Activated naive CD8-positive, alpha-beta T cell treated with anti-CD3 and anti-CD28 coated beads, Interleukin-2, amount 10 ng/mL, durations not matched to agents 7 days and 5 days (primary cell): Measurements from ENCODE around the gene RGS3. TPM values are rescaled to one million over a fixed set of nuclear protein-coding genes. Genes with fewer than 3 reads are reported as not detected.

Experiments
- ATAC-seq: fragments of 150-1000 bp; cut with Tn5 transposase; one replicate; pipeline ENCODE4 v1.10.0; 2021; ENCODE audit warnings: low read depth, moderate library complexity
- POLR2A ChIA-PET: fragments of 350-600 bp; sonication (Branson Sonifier 250); formaldehyde crosslinking; loops from one replicate; lab custom pipeline; 2021; ENCODE audit warnings: antibody characterized with exemption; lab: Charles Lee
- DNase-seq: peaks from one replicate; pipeline ENCODE4 v3.0.0; 2021
- H3K27ac Mint-ChIP-seq: one replicate; pipeline ENCODE4 v1.8.0; 2022; ENCODE audit warnings: mild to moderate bottlenecking, mixed read lengths
- H3K27me3 Mint-ChIP-seq: one replicate; pipeline ENCODE4 v1.8.0; 2022; ENCODE audit warnings: mild to moderate bottlenecking, moderate library complexity, mixed read lengths
- H3K36me3 Mint-ChIP-seq: one replicate; pipeline ENCODE4 v1.8.0; 2021; ENCODE audit warnings: mild to moderate bottlenecking, mixed read lengths
- H3K4me1 Mint-ChIP-seq: one replicate; pipeline ENCODE4 v1.8.0; 2021; ENCODE audit warnings: mixed read lengths
- H3K4me3 Mint-ChIP-seq: one replicate; pipeline ENCODE4 v1.8.0; 2022; ENCODE audit warnings: mild to moderate bottlenecking, moderate library complexity, mixed read lengths
- H3K9me3 Mint-ChIP-seq: one replicate; pipeline ENCODE4 v1.8.0; 2021; ENCODE audit warnings: mixed read lengths
- total RNA-seq, 2 experiments: library from RNA; stranded (reverse); gene quantifications; one replicate each; pipeline ENCODE4 v1.2.3, GENCODE V29; 2021

Gene RGS3
- total RNA-seq, 2 experiments from 2014 or later = 63.2 to 65.5 TPM

- H3K4me1 Mint-ChIP-seq = peaks cover 3% of the 10 kb centered on the region
- peaks cover 2% of the 10 kb centered on the region for H3K36me3 Mint-ChIP-seq
- no peak for DNase-seq
- H3K27me3 Mint-ChIP-seq = no peaks in the 10 kb centered on the region
- no peak for ATAC-seq
- H3K9me3 Mint-ChIP-seq = no peaks in the 10 kb centered on the region
- H3K27ac Mint-ChIP-seq = peak overlapping the region; percentile 34
- POLR2A ChIA-PET = no interaction called here
- no peak overlapping the region for H3K4me3 Mint-ChIP-seq
Observed at GRCh38 chr9:113601656-113602055, 138.1 kb downstream of the RGS3 start.

- peak overlapping the region; percentile 34 for H3K27ac Mint-ChIP-seq
- no peaks in the 10 kb centered on the region for H3K36me3 Mint-ChIP-seq
- H3K9me3 Mint-ChIP-seq = no peaks in the 10 kb centered on the region
- POLR2A ChIA-PET = no interaction called here
- ATAC-seq (peak; percentile 62), DNase-seq (no peak)
- H3K4me3 Mint-ChIP-seq = no peak overlapping the region
- H3K27me3 Mint-ChIP-seq = no peaks in the 10 kb centered on the region
- peaks cover 3% of the 10 kb centered on the region for H3K4me1 Mint-ChIP-seq
Observed at GRCh38 chr9:113602126-113603047, 138.9 kb downstream of the RGS3 start.

- H3K27me3 Mint-ChIP-seq = no peaks in the 10 kb centered on the region
- POLR2A ChIA-PET = no interaction called here
- no peak overlapping the region for H3K4me3 Mint-ChIP-seq
- ATAC-seq = no peak
- no peaks in the 10 kb centered on the region for H3K9me3 Mint-ChIP-seq
- peaks cover 3% of the 10 kb centered on the region for H3K4me1 Mint-ChIP-seq
- no peak overlapping the region for H3K27ac Mint-ChIP-seq
- no peaks in the 10 kb centered on the region for H3K36me3 Mint-ChIP-seq
- DNase-seq = no peak
Observed at GRCh38 chr9:113603048-113603375, 139.5 kb downstream of the RGS3 start.

GRCh38 chr9:113603773-113604172 lies 140.2 kb downstream of the RGS3 start:
- DNase-seq (no peak), ATAC-seq (no peak)
- Mint-ChIP-seq H3K4me3 (no peak overlapping the region), H3K4me1 (peaks cover 3% of the 10 kb centered on the region), H3K9me3 (no peaks in the 10 kb centered on the region), H3K27ac (no peak overlapping the region), H3K36me3 (no peaks in the 10 kb centered on the region), H3K27me3 (no peaks in the 10 kb centered on the region)
- POLR2A ChIA-PET = no interaction called here

DNA sequence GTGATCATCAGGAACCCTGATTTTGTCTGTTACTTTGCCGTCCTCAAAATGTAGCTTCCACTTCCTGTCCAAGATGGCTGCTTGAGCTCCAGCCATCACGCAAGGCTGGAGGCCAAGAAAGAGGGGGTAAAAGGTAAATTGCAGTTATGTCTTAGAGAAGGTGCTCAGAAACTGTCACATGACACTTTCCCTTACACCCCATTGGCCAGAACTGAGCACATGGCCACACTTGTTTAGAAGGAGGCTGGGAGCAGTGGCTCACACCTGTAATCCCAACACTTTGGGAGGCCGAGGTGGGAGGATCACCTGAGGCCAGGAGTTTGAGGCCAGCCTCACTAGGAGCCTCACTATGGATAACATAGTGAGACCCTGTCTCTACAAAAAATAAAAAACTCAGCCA lies 140.9 kb downstream of the RGS3 start:
- DNase-seq = no peak
- Mint-ChIP-seq H3K27me3 (no peaks in the 10 kb centered on the region), H3K27ac (no peak overlapping the region), H3K36me3 (no peaks in the 10 kb centered on the region), H3K4me1 (peaks cover 3% of the 10 kb centered on the region), H3K9me3 (no peaks in the 10 kb centered on the region), H3K4me3 (no peak overlapping the region)
- POLR2A ChIA-PET = no interaction called here
- no peak for ATAC-seq

DNA sequence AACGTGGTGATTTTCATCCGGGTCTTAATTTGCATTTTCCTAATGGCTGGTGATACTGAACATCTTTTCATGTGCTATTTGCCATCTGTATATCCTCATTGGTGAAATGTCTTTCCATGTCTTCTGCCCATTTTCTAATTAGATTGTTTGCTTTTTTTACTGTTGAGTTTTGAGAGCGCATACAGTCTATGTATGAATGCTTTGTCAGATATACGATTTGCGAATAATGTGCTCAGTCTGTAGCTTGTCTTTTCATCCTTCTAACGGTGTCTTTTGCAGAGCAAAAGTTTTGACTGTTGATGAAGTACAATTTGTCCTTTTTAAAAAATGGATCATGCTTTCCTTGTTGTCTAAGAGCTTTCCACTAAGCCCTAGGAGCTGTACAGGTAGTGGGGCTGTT lies 143.0 kb downstream of the RGS3 start:
- DNase-seq = no peak
- Mint-ChIP-seq H3K36me3 (no peaks in the 10 kb centered on the region), H3K4me1 (peaks cover 3% of the 10 kb centered on the region), H3K4me3 (no peak overlapping the region), H3K27ac (no peak overlapping the region), H3K9me3 (no peaks in the 10 kb centered on the region), H3K27me3 (no peaks in the 10 kb centered on the region)
- ATAC-seq = no peak
- POLR2A ChIA-PET = no interaction called here

DNA sequence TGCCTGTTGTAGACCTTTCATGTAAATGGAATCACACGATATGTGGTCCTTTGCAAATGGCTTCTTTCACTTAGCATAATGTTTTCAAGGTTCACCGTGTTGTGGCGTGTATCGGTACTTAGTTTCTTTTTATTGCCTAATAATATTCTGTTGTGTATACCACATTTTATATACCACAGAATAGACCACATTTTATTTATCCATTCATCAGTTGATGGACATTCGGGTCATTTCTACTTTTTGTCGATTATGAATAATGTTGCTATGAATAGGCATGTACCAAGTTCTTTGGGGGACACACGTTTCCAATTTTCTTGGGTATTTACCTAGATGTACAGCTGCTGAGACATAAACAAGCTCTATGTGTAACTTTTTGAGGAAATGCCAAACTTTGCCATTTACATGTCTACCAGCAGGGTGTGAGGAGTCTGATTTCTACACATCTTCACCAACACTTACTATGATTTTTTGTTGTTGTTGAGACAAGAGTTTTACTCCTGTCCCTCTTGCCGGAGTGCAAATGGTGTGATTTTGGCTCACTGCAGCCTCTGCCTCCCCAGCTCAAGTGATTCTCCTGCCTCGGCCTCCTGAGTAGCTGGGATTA lies 144.7 kb downstream of the RGS3 start:
- no peak for ATAC-seq
- Mint-ChIP-seq H3K27ac (no peak overlapping the region), H3K9me3 (no peaks in the 10 kb centered on the region), H3K27me3 (no peaks in the 10 kb centered on the region), H3K36me3 (no peaks in the 10 kb centered on the region), H3K4me1 (no peaks in the 10 kb centered on the region), H3K4me3 (no peak overlapping the region)
- DNase-seq = peak; percentile 2
- POLR2A ChIA-PET = no interaction called here

GRCh38 chr9:113609562-113610318 lies 146.2 kb downstream of the RGS3 start:
- POLR2A ChIA-PET = no interaction called here

DNA sequence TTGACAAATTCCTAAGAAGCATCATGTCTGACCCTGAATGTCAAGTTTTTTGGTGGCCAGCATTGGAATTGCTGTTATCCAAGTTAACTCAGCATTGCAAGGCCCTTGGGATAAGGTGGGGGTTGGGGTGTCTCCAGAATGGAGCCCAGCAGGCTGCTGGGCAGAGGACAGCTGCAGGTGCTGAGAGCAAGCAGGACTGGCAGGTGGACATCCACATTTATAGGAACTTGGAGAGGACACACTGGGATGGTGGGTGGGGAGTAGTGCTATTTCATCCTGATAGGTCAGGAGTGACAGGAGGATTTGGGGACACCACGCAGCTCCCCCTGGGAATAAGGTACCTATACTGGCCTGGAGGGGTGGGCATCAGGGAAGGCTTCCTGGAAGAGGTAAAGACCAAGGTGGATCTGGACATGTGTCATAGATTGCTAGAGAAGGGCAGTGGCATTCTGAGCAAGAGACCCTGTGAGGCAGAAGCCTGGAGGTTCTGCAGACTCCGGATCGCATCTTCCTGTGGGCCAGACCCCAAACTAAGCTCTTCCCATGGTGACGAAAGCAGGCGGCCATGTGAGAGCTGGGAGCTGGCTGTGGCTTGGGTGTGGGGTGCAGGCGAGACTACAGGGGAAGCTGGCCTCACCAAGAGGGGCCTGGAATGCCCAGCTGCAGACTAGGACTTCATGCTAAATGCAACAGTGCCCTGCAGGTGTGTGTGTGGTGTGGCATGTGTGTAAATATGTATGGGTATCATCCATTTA lies 148.1 kb downstream of the RGS3 start:
- Mint-ChIP-seq H3K27me3 (no peaks in the 10 kb centered on the region), H3K4me1 (peaks cover 3% of the 10 kb centered on the region), H3K36me3 (no peaks in the 10 kb centered on the region), H3K4me3 (no peak overlapping the region), H3K27ac (no peak overlapping the region), H3K9me3 (no peaks in the 10 kb centered on the region)
- no peak for DNase-seq
- POLR2A ChIA-PET = interaction anchor here (0.7 kb wide), 1 partner anchor 23 kb away, joined by 3 read pairs; no protein-coding TSS in a partner anchor
- ATAC-seq = no peak

More at GRCh38 chr9:113609562-113610318, 146.2 kb downstream of the RGS3 start:
- DNase-seq = peak; percentile 5
- no peak for ATAC-seq
- Mint-ChIP-seq H3K4me3 (no peak overlapping the region), H3K9me3 (no peaks in the 10 kb centered on the region), H3K27ac (no peak overlapping the region), H3K36me3 (no peaks in the 10 kb centered on the region), H3K27me3 (no peaks in the 10 kb centered on the region), H3K4me1 (no peaks in the 10 kb centered on the region)

DNA sequence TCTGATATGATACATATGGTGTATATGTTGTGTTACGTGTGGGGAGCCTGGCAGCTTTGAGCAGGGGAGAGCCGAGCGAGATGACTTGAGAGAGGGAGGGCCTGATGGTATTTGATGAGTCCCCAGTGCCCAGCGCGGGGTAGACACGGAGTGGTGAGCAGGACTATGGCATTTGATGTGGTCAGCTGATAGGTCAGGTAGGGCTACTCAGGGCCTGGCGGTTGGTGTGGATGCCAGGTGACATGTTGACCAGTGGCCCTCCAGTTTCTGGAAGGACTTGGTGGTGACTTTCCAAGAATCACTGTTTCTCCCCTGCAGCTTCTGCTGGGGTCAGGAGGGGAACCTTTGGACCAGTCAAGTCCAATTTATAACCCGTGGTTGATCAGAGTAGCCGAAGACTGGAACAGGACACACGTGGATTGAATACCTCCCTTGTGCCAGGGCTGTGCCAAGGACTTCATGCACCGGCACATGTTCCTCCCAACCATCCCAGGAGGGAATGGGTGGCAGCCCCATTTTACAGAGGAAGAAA lies 148.8 kb downstream of the RGS3 start:
- H3K27ac Mint-ChIP-seq = no peak overlapping the region
- ATAC-seq (no peak), DNase-seq (no peak)
- H3K27me3 Mint-ChIP-seq = no peaks in the 10 kb centered on the region
- POLR2A ChIA-PET = interaction anchor here (0.7 kb wide), 1 partner anchor 24 kb away, joined by 3 read pairs; no protein-coding TSS in a partner anchor
- peaks cover 3% of the 10 kb centered on the region for H3K4me1 Mint-ChIP-seq
- no peaks in the 10 kb centered on the region for H3K9me3 Mint-ChIP-seq
- no peaks in the 10 kb centered on the region for H3K36me3 Mint-ChIP-seq
- H3K4me3 Mint-ChIP-seq = no peak overlapping the region

- Mint-ChIP-seq H3K4me1 (peaks cover 3% of the 10 kb centered on the region), H3K36me3 (no peaks in the 10 kb centered on the region), H3K9me3 (no peaks in the 10 kb centered on the region), H3K27ac (no peak overlapping the region), H3K27me3 (no peaks in the 10 kb centered on the region), H3K4me3 (no peak overlapping the region)
- POLR2A ChIA-PET = no interaction called here
- DNase-seq (no peak), ATAC-seq (no peak)
Observed at GRCh38 chr9:113612828-113613227, 149.3 kb downstream of the RGS3 start.

DNA sequence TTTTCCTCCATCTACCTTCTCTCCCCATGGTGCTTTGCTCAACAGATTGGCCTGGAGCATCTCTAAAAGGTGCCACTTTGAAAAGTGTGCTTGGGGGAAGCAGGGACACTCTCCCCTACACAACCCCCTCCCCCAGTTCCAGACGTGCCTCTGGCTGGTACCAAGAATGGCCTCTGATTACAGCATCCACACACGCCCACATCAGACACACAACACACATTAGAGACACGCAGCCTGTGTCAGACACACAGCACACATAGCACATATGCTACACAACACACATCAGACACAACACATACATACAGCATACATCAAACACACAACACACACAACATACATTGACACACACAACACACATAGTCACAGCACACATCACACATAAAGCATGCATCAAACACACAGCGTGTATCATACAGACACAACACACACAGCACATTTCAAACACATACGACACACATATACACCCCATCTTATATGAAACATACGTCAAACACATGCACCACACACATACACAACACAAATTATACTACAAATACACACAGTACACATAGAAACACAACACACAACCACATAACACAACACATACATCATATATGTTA lies 150.4 kb downstream of the RGS3 start:
- H3K27me3 Mint-ChIP-seq = no peaks in the 10 kb centered on the region
- POLR2A ChIA-PET = no interaction called here
- DNase-seq = no peak
- H3K36me3 Mint-ChIP-seq = no peaks in the 10 kb centered on the region
- H3K27ac Mint-ChIP-seq = no peak overlapping the region
- no peak for ATAC-seq
- H3K4me3 Mint-ChIP-seq = no peak overlapping the region
- peaks cover 3% of the 10 kb centered on the region for H3K4me1 Mint-ChIP-seq
- H3K9me3 Mint-ChIP-seq = no peaks in the 10 kb centered on the region
